Skin epidermis (tissue), 12 donors: Measurements from ENCODE around the gene LRRC46.

Experiments
- H3K27ac ChIP-seq, 21 experiments: fragments of 200-600 bp; sonication (generic) in 11 of 21; one replicate each; pipeline ENCODE4 v1.5.0; 2020; ENCODE audit warnings: mild to moderate bottlenecking in 3 of 21, inconsistent platforms in 2 of 21, moderate library complexity in 2 of 21
- H3K4me3 ChIP-seq, 7 experiments: fragments of 200-600 bp; sonication (generic) in 2 of 7; one replicate each; pipeline ENCODE4 v1.5.0; 2020; ENCODE audit warnings: inconsistent platforms in 2 of 7, mild to moderate bottlenecking in 2 of 7, moderate library complexity in 1 of 7

Gene LRRC46

GRCh38 chr17:47869114-47869513 lies 37.6 kb downstream of the LRRC46 start:
- Histone ChIP-seq H3K4me3 (no peak overlapping the region), H3K27ac (no peak overlapping the region)

GRCh38 chr17:47870056-47870455 lies 38.6 kb downstream of the LRRC46 start:
- Histone ChIP-seq H3K27ac (no peak overlapping the region), H3K4me3 (no peak overlapping the region)

- H3K27ac ChIP-seq: no peak overlapping the region
These were observed 39.6 kb downstream of the LRRC46 start for GRCh38 chr17:47871048-47871447.

GRCh38 chr17:47872019-47872650 lies 40.7 kb downstream of the LRRC46 start:
- Histone ChIP-seq H3K4me3 (peak overlapping the region in 1 of 7 experiments; percentile 10), H3K27ac (peak overlapping the region in 3 of 21 experiments; percentile 19 to 41 (median 23))

More at GRCh38 chr17:47871048-47871447, 39.6 kb downstream of the LRRC46 start:
- H3K4me3 ChIP-seq: no peak overlapping the region

GRCh38 chr17:47872651-47873161 lies 41.2 kb downstream of the LRRC46 start:
- Histone ChIP-seq H3K4me3 (peak overlapping the region in 1 of 7 experiments; percentile 10), H3K27ac (peak overlapping the region in 3 of 21 experiments; percentile 19 to 41 (median 23))

GRCh38 chr17:47873200-47874090 lies 42.0 kb downstream of the LRRC46 start:
- no peak overlapping the region for H3K4me3 ChIP-seq
- H3K27ac ChIP-seq: peak overlapping the region in 1 of 21 experiments; percentile 22

- no peak overlapping the region for H3K27ac ChIP-seq
- H3K4me3 ChIP-seq: no peak overlapping the region
These were observed 43.8 kb downstream of the LRRC46 start for GRCh38 chr17:47875011-47875985.

GRCh38 chr17:47877368-47878034 lies 46.0 kb downstream of the LRRC46 start:
- Histone ChIP-seq H3K27ac (peak overlapping the region in 1 of 21 experiments; percentile 46), H3K4me3 (no peak overlapping the region)

- H3K4me3 ChIP-seq: no peak overlapping the region
- H3K27ac ChIP-seq: peak overlapping the region in 3 of 21 experiments; percentile 10 to 46 (median 36)
These were observed 46.9 kb downstream of the LRRC46 start for GRCh38 chr17:47878203-47879027.

- no peak overlapping the region for H3K4me3 ChIP-seq
- peak overlapping the region in 1 of 21 experiments; percentile 46 for H3K27ac ChIP-seq
These were observed 47.6 kb downstream of the LRRC46 start for GRCh38 chr17:47879028-47879585.

GRCh38 chr17:47879776-47880454 lies 48.4 kb downstream of the LRRC46 start:
- no peak overlapping the region for H3K4me3 ChIP-seq
- H3K27ac ChIP-seq: no peak overlapping the region

GRCh38 chr17:47882247-47882646 lies 50.8 kb downstream of the LRRC46 start:
- H3K4me3 ChIP-seq: peak overlapping the region in 1 of 7 experiments; percentile 9
- peak overlapping the region in 6 of 21 experiments; percentile 4 to 31 (median 16) for H3K27ac ChIP-seq

GRCh38 chr17:47882695-47883588 lies 51.5 kb downstream of the LRRC46 start:
- Histone ChIP-seq H3K27ac (peak overlapping the region in 4 of 21 experiments; percentile 13 to 31 (median 16)), H3K4me3 (peak overlapping the region in 1 of 7 experiments; percentile 9)

- Histone ChIP-seq H3K4me3 (no peak overlapping the region), H3K27ac (no peak overlapping the region)
These were observed 52.3 kb downstream of the LRRC46 start for GRCh38 chr17:47883589-47884426.

- Histone ChIP-seq H3K4me3 (no peak overlapping the region), H3K27ac (peak overlapping the region in 1 of 21 experiments; percentile 26)
These were observed 52.9 kb downstream of the LRRC46 start for GRCh38 chr17:47884427-47884740.
